A673 (cell line): ENCODE results near the gene TOM1. TPM values are rescaled to one million over a fixed set of nuclear protein-coding genes. Genes with fewer than 3 reads are reported as not detected.
"Not testable (repeated sequence)": the region's sequence is repeated elsewhere in the genome, so short reads cannot be mapped to it uniquely, and the experiment has no call there.

Source experiments
- BruUV-seq: library from RNA; stranded (reverse); fragments of 400-500 nt; replicated peaks from 2 replicates; lab custom pipeline; 2021; lab: Mats Ljungman, UMichigan
- CTCF ChIA-PET: fragments of 300-600 bp; sonication (Branson Sonifier 250); formaldehyde crosslinking; loops from one replicate; lab custom pipeline; 2022; ENCODE audit warnings: antibody characterized with exemption; lab: Charles Lee
- POLR2A ChIA-PET: fragments of 300-600 bp; sonication (Branson Sonifier 250); formaldehyde crosslinking; loops from one replicate; lab custom pipeline; 2022; ENCODE audit warnings: antibody characterized with exemption; ENCODE audit not compliant: low non-redundant PET; lab: Charles Lee
- DNase-seq: peaks from one replicate; pipeline ENCODE4 v3.0.0-alpha.2; 2015; ENCODE audit warnings: low spot score
- H3K27ac ChIP-seq: fragments of 200-600 bp; sonication (generic); 2 replicates; pipeline ENCODE4 v1.5.1; 2016; ENCODE audit warnings: mixed run types, low read depth, mild to moderate bottlenecking, mixed read lengths, antibody characterized with exemption, low read length; ENCODE audit not compliant: poor library complexity, severe bottlenecking
- H3K27me3 ChIP-seq: fragments of 200-600 bp; sonication (generic); replicated peaks from 2 replicates; pipeline ENCODE4 v1.6.1; 2017; ENCODE audit warnings: mixed run types, low read depth, mild to moderate bottlenecking, mixed read lengths, antibody characterized with exemption, low read length; ENCODE audit not compliant: insufficient read depth, poor library complexity
- H3K36me3 ChIP-seq: fragments of 200-600 bp; sonication (generic); 2 replicates; pipeline ENCODE4 v1.6.1; 2016; ENCODE audit warnings: mixed run types, mild to moderate bottlenecking, mixed read lengths, antibody characterized with exemption, low read length; ENCODE audit not compliant: insufficient read depth, poor library complexity, severe bottlenecking
- H3K4me1 ChIP-seq: fragments of 200-600 bp; sonication (generic); 2 replicates; pipeline ENCODE4 v1.6.1; 2017; ENCODE audit warnings: mixed run types, mild to moderate bottlenecking, mixed read lengths, antibody characterized with exemption, low read length; ENCODE audit not compliant: insufficient read depth, poor library complexity, severe bottlenecking
- H3K4me3 ChIP-seq: fragments of 200-600 bp; sonication (generic); 2 replicates; pipeline ENCODE4 v1.5.1; 2016; ENCODE audit warnings: low read depth, mixed run types, mild to moderate bottlenecking, mixed read lengths, low read length; ENCODE audit not compliant: poor library complexity, severe bottlenecking
- H3K9me3 ChIP-seq: fragments of 200-600 bp; sonication (generic); 2 replicates; pipeline ENCODE4 v1.6.1; 2016; ENCODE audit warnings: mixed run types, low read depth, mild to moderate bottlenecking, mixed read lengths, antibody characterized with exemption, low read length; ENCODE audit not compliant: poor library complexity, severe bottlenecking
- CTCF ChIP-seq: fragments of 300-800, 200-600 bp; sonication (generic); conservative IDR thresholded peaks from 2 replicates; pipeline ENCODE4 v1.5.1; 2017; ENCODE audit warnings: low read depth, mild to moderate bottlenecking, antibody characterized with exemption, low read length, moderate library complexity, mixed read lengths
- EZH2 ChIP-seq: fragments of 200-600 bp; sonication (generic); IDR thresholded peaks from 2 replicates; pipeline ENCODE4 v1.6.1; 2017; ENCODE audit warnings: borderline replicate concordance, low read depth, mild to moderate bottlenecking, mixed read lengths, antibody characterized with exemption, low read length; ENCODE audit not compliant: poor library complexity, severe bottlenecking
- intact Hi-C: fragments of 100-400 bp; cut with micrococcal nuclease; formaldehyde crosslinking; loops from one replicate; pipeline ENCODE4 v1.10.0; 2022; ENCODE audit not compliant: unreplicated experiment
- total RNA-seq: library from RNA; stranded (reverse); gene quantifications from 2 replicates; pipeline ENCODE4 v1.2.3, GENCODE V29; 2021

TOM1 gene
- total RNA-seq, 1 experiment from 2014 or later: 22.8 TPM

- BruUV-seq: no TSS peak
- H3K27ac ChIP-seq: no peak overlapping the region
- CTCF ChIA-PET: no interaction called here
- H3K4me3 ChIP-seq: no peak overlapping the region
- POLR2A ChIA-PET: no interaction called here
- TF ChIP-seq EZH2: no peak
- TF ChIP-seq CTCF: no peak
- intact Hi-C loops: no loop called here
- H3K4me1 ChIP-seq: no peaks in the 10 kb centered on the region
- DNase-seq: no peak
- H3K9me3 ChIP-seq: no peaks in the 10 kb centered on the region
- H3K27me3 ChIP-seq: no peaks in the 10 kb centered on the region
- H3K36me3 ChIP-seq: no peaks in the 10 kb centered on the region
These were observed 94.3 kb downstream of the TOM1 start for GRCh38 chr22:35394011-35394312.

GRCh38 chr22:35394810-35395563 is 95.3 kb downstream of the TOM1 start:
- TF ChIP-seq EZH2 (no peak), CTCF (no peak)
- no TSS peak for BruUV-seq
- intact Hi-C loops: no loop called here
- CTCF ChIA-PET: no interaction called here
- Histone ChIP-seq H3K27ac (no peak overlapping the region), H3K27me3 (no peaks in the 10 kb centered on the region), H3K4me1 (no peaks in the 10 kb centered on the region), H3K36me3 (no peaks in the 10 kb centered on the region), H3K4me3 (no peak overlapping the region), H3K9me3 (no peaks in the 10 kb centered on the region)
- POLR2A ChIA-PET: interaction anchor here (0.7 kb wide), 1 partner anchor 83 kb away, joined by 16 read pairs; no protein-coding TSS in a partner anchor
- no peak for DNase-seq

GRCh38 chr22:35396622-35397021 is 96.9 kb downstream of the TOM1 start:
- H3K9me3 ChIP-seq, POLR2A ChIA-PET, H3K27me3 ChIP-seq, DNase-seq, H3K27ac ChIP-seq, intact Hi-C loops, CTCF ChIA-PET, H3K4me1 ChIP-seq, H3K4me3 ChIP-seq, BruUV-seq, H3K36me3 ChIP-seq: not testable (repeated sequence)
